Measurements from ENCODE around the gene ZNF3. TPM values are rescaled to one million over a fixed set of nuclear protein-coding genes. Genes with fewer than 3 reads are reported as not detected.

ZNF3 gene
- total and polyA plus RNA-seq, 2 experiments from 2014 or later: 23.4 to 48.9 TPM

GRCh38 chr7:100127866-100128636, 46.5 kb upstream of the ZNF3 start (continued):
- no peak for TF ChIP-seq ZNF462 (CRISPR knock-in tag; IDR thresholded peaks at IDR 0.05)
- TF ChIP-seq ZNF114 (CRISPR knock-in tag; IDR thresholded peaks at IDR 0.05): no peak
- TF ChIP-seq EZH2phosphoT487 (IDR thresholded peaks at IDR 0.05; ENCODE audit: unreplicated experiment): no peak
- no peak for TF ChIP-seq EZH2 (IDR thresholded peaks at IDR 0.05; ENCODE audit: low read depth, unreplicated experiment)
- no peak for TF ChIP-seq POLR2AphosphoS5 (IDR thresholded peaks at IDR 0.05; ENCODE audit: low read depth)

- H3K27ac Mint-ChIP-seq: peak within 1 kb of the TSS; percentile 99
- Histone ChIP-seq H3K9me2 (ENCODE audit: insufficient read depth) (no peaks in the 10 kb centered on the region), H4K20me1 (replicated peaks; ENCODE audit: insufficient read depth) (no peaks in the 10 kb centered on the region), H3K36me3 (ENCODE audit: insufficient read depth) (no peaks in the 10 kb centered on the region), H3F3A (replicated peaks; ENCODE audit: low read depth) (peaks cover 23% of the 10 kb centered on the region), H3K4me1 (ENCODE audit: insufficient read depth) (no peaks in the 10 kb centered on the region; the same call in 1 of the 2 replicates), H3K79me2 (replicated peaks; ENCODE audit: insufficient read depth) (peaks cover 5% of the 10 kb centered on the region), H3K4me3 (peak within 1 kb of the TSS; percentile 99), H3K27me3 (ENCODE audit: insufficient read depth) (peaks cover 21% of the 10 kb centered on the region), H2AFZ (peak within 1 kb of the TSS; percentile 94), H3K27ac (ENCODE audit: low read depth) (peak within 1 kb of the TSS; percentile 100), H3K4me2 (peak within 1 kb of the TSS; percentile 96)
- ATAC-seq (peak; percentile 75), DNase-seq (ENCODE audit: low spot score) (peak; percentile 97)
- H3K4me3 Mint-ChIP-seq: peak within 1 kb of the TSS; percentile 99
- TF ChIP-seq POLR2AphosphoS5 (IDR thresholded peaks at IDR 0.05; ENCODE audit: low read depth) (peak; percentile 94), EZH2phosphoT487 (IDR thresholded peaks at IDR 0.05; ENCODE audit: unreplicated experiment) (no peak)
- H3K36me3 Mint-ChIP-seq (ENCODE audit: low read depth): peaks cover 9% of the 10 kb centered on the region; the same call in 1 of the 3 replicates
- H3K4me1 Mint-ChIP-seq: peaks cover 8% of the 10 kb centered on the region; the same call in 2 of the 3 replicates
- peaks cover 23% of the 10 kb centered on the region for H3K27me3 Mint-ChIP-seq (ENCODE audit: insufficient read depth, low read depth, poor library complexity)
- no peaks in the 10 kb centered on the region for H3K9me3 Mint-ChIP-seq
Measured at GRCh38 chr7:100126931-100127865, 45.7 kb upstream of the ZNF3 start, which contains the start of gene MBLAC1. MBLAC1 (plus strand) TSS chr7:100126967; CDS start chr7:100127396, 429 bp downstream.
